ENCODE measurements around the gene SYT1.

GRCh38 chr12:79155683-79156082 is 291.1 kb downstream of the SYT1 start:
- TF ChIP-seq CTCF (IDR thresholded peaks at IDR 0.05): no peak
- TF ChIP-seq POLR2A (IDR thresholded peaks at IDR 0.05; ENCODE audit: low read depth): no peak
- TF ChIP-seq EP300 (IDR thresholded peaks at IDR 0.05): no peak
- no peak for TF ChIP-seq POLR2AphosphoS5 (IDR thresholded peaks at IDR 0.05)
